H1 (cell line): ENCODE results near the gene AQP6. TPM values are rescaled to one million over a fixed set of nuclear protein-coding genes. Genes with fewer than 3 reads are reported as not detected.

Experiments
- ASH2L ChIP-seq: fragments of 200-600, 300-600 bp; sonication (generic); IDR thresholded peaks from one replicate; pipeline ENCODE4 v1.7.1; 2017; ENCODE audit warnings: low read length
- ATF2 ChIP-seq: IDR thresholded peaks from 2 replicates; pipeline ENCODE4 v1.6.1; 2012; ENCODE audit warnings: low read length, inconsistent platforms
- ATF3 ChIP-seq: IDR thresholded peaks from 2 replicates; pipeline ENCODE4 v1.6.1; 2011; ENCODE audit warnings: low read depth, mild to moderate bottlenecking, low read length; ENCODE audit not compliant: insufficient read depth
- CBX5 ChIP-seq: fragments of 300-800, 300-1000 bp; sonication (generic); IDR thresholded peaks from 2 replicates; pipeline ENCODE4 v1.7.1; 2016; ENCODE audit warnings: antibody characterized with exemption, low read length, low read depth
- CEBPB ChIP-seq: IDR thresholded peaks from 2 replicates; pipeline ENCODE4 v1.6.1; 2012; ENCODE audit warnings: low read depth, low read length
- CHD1 ChIP-seq: IDR thresholded peaks from 2 replicates; pipeline ENCODE4 v1.6.1; 2012; ENCODE audit warnings: low read depth, low read length, improper control_type of control experiment
- CREB1 ChIP-seq: IDR thresholded peaks from 2 replicates; pipeline ENCODE4 v1.6.1; 2012; ENCODE audit warnings: inconsistent platforms
- EGR1 ChIP-seq: IDR thresholded peaks from 2 replicates; pipeline ENCODE4 v1.6.1; 2011; ENCODE audit warnings: low read depth, low read length, borderline replicate concordance
- EP300 ChIP-seq, 2 experiments: IDR thresholded peaks; 1 replicate in 1 of 2; 2 replicates in 1 of 2; pipeline ENCODE4 v1.6.1; 2011 to 2012; ENCODE audit warnings: low read depth in 2 of 2, low read length in 2 of 2, mild to moderate bottlenecking in 2 of 2, borderline replicate concordance in 1 of 2, inconsistent platforms in 1 of 2, moderate library complexity in 1 of 2
- FOSL1 ChIP-seq: IDR thresholded peaks from 2 replicates; pipeline ENCODE4 v1.6.1; 2011; ENCODE audit warnings: mild to moderate bottlenecking, low read depth, low read length, moderate library complexity; ENCODE audit not compliant: insufficient read depth
- GTF2F1 ChIP-seq: IDR thresholded peaks from 2 replicates; pipeline ENCODE4 v1.6.1; 2012; ENCODE audit warnings: low read depth, low read length, improper control_type of control experiment, borderline replicate concordance
- HDAC6 ChIP-seq: IDR thresholded peaks from one replicate; pipeline ENCODE4 v1.7.1; 2012; ENCODE audit warnings: low read depth, mild to moderate bottlenecking, inconsistent platforms, low read length, moderate library complexity
- JUN ChIP-seq: IDR thresholded peaks from 2 replicates; pipeline ENCODE4 v1.6.1; 2011; ENCODE audit warnings: low read depth, mild to moderate bottlenecking, improper control_type of control experiment, low read length
- JUND ChIP-seq: IDR thresholded peaks from 2 replicates; pipeline ENCODE4 v1.6.1; 2011; ENCODE audit warnings: mild to moderate bottlenecking, improper control_type of control experiment, low read length
- KDM5A ChIP-seq: fragments of 200-600 bp; IDR thresholded peaks from 2 replicates; pipeline ENCODE4 v1.7.1; 2012; ENCODE audit warnings: mild to moderate bottlenecking, low read length, inconsistent platforms, mixed read lengths
- NANOG ChIP-seq: IDR thresholded peaks from 2 replicates; pipeline ENCODE4 v1.6.1; 2011; ENCODE audit warnings: low read length, low read depth, mild to moderate bottlenecking, inconsistent platforms; ENCODE audit not compliant: insufficient read depth, poor library complexity, severe bottlenecking
- NRF1 ChIP-seq: IDR thresholded peaks from 2 replicates; pipeline ENCODE4 v1.6.1; 2011; ENCODE audit warnings: mild to moderate bottlenecking, low read depth, low read length, improper control_type of control experiment
- PHF8 ChIP-seq: fragments of 200-600 bp; sonication (generic); conservative IDR thresholded peaks from 2 replicates; pipeline ENCODE4 v1.7.1; 2012; ENCODE audit warnings: low read depth, mild to moderate bottlenecking, inconsistent platforms, low read length, moderate library complexity
- RFX5 ChIP-seq: IDR thresholded peaks from 2 replicates; pipeline ENCODE4 v1.6.1; 2011; ENCODE audit warnings: low read depth, low read length, improper control_type of control experiment, borderline replicate concordance
- SP1 ChIP-seq: IDR thresholded peaks from 2 replicates; pipeline ENCODE4 v1.6.1; 2011; ENCODE audit warnings: low read depth, low read length
- SRF ChIP-seq: IDR thresholded peaks from 2 replicates; pipeline ENCODE4 v1.6.1; 2011; ENCODE audit warnings: mild to moderate bottlenecking, low read depth, low read length, moderate library complexity
- SUZ12 ChIP-seq: fragments of 200-600 bp; sonication (generic); IDR thresholded peaks from 2 replicates; pipeline ENCODE4 v1.6.1; 2012; ENCODE audit warnings: mild to moderate bottlenecking, inconsistent platforms, low read length, moderate library complexity, mixed read lengths
- TAF7 ChIP-seq: optimal IDR thresholded peaks from 2 replicates; pipeline ENCODE3; 2011; ENCODE audit warnings: low read depth, mild to moderate bottlenecking, inconsistent platforms, low read length, moderate library complexity, borderline replicate concordance
- polyA plus RNA-seq, 7 experiments: library from polyadenylated mRNA; depleted of rRNA in 3 of 7; stranded (reverse) in 5 of 7; unstranded in 2 of 7; fragments of >200 nt in 5 of 7; fragments of 200-250 nt in 2 of 7; gene quantifications; 1 replicate in 5 of 7; 2 replicates in 1 of 7; 4 replicates in 1 of 7; pipeline versions ENCODE4 v1.2.1 to v1.2.3, GENCODE V29; 2011 to 2013; ENCODE audit warnings: missing spikeins in 2 of 7, mixed read lengths in 2 of 7
- total RNA-seq: library from RNA; stranded (reverse); fragmentation: NEBNext Ultra II Directional; extraction: Animal tissue kit (Norgen Biotek cat#: 25700); gene quantifications from 2 replicates; pipeline ENCODE4 v1.2.1, GENCODE V29; 2021

The AQP6 gene
- total and polyA plus RNA-seq, 2 of the 8 experiments (the other 6 are each of a cell fraction or from before 2014, with no cell fraction given) = 0.03 to 0.17 TPM

GRCh38 chr12:49945394-49946080, 27.2 kb upstream of the AQP6 start (continued):
- TF ChIP-seq SRF (no peak), SUZ12 (no peak; the same call in 1 of the 2 replicates), KDM5A (no peak), ATF2 (peak; percentile 83; the same call in 1 of the 2 replicates), JUN (no peak), EGR1 (no peak; the same call in 1 of the 2 replicates), RFX5 (no peak), ATF3 (no peak), CHD1 (no peak), NANOG (no peak), CEBPB (no peak), TAF7 (peak; percentile 66), HDAC6 (no peak), PHF8 (no peak), JUND (peak; percentile 69; the same call in 1 of the 2 replicates), GTF2F1 (no peak), FOSL1 (no peak), CREB1 (peak; percentile 60; the same call in 1 of the 2 replicates), CBX5 (no peak), EP300 (IDR thresholded peaks at IDR 0.05; ENCODE audit: borderline replicate concordance in 1 of 2, low read depth in 2 of 2, low read length in 2 of 2) (no peak), NRF1 (no peak), ASH2L (peak; percentile 67), SP1 (0 out of 2 replicates have a peak, but pooled peaks have one; percentile 28)
